Right cardiac atrium (tissue), 5 donors: Measurements from ENCODE around the gene CLEC2B. TPM values are rescaled to one million over a fixed set of nuclear protein-coding genes. Genes with fewer than 3 reads are reported as not detected.
"Not testable (repeated sequence)": the region's sequence is repeated elsewhere in the genome, so short reads cannot be mapped to it uniquely, and the experiment has no call there.

Experiments used
- ATAC-seq, 2 donors: fragments of 200-7000 bp; cut with Tn5 transposase; one replicate each; pipeline versions ENCODE4 v1.8.0 to v1.9.1; 2020; ENCODE audit warnings: moderate library complexity in 2 of 2, mild to moderate bottlenecking in 1 of 2
- DNase-seq, 3 donors: peaks; one replicate each; pipeline ENCODE4 v3.0.0-alpha.2; 2020
- H3K27ac ChIP-seq: one replicate; pipeline ENCODE4 v1.5.1; 2013; ENCODE audit warnings: mild to moderate bottlenecking, low read length, control low read depth, moderate library complexity
- H3K27me3 ChIP-seq: one replicate; pipeline ENCODE4 v1.6.1; 2013; ENCODE audit not compliant: control insufficient read depth, insufficient read depth
- H3K4me1 ChIP-seq: one replicate; pipeline ENCODE4 v1.6.1; 2013; ENCODE audit warnings: low read length; ENCODE audit not compliant: control insufficient read depth, insufficient read depth
- H3K4me3 ChIP-seq: one replicate; pipeline ENCODE4 v1.5.1; 2013; ENCODE audit warnings: low read length, control low read depth
- H3K9me3 ChIP-seq: one replicate; pipeline ENCODE4 v1.6.1; 2013; ENCODE audit warnings: low read length; ENCODE audit not compliant: control insufficient read depth
- WGBS: extraction: QIAGEN DNeasy Blood & Tissue Kit; methylation state at CpG from one replicate; pipeline ENCODE4 v1.1.7; 2013; 5-methylcytosine and 5-hydroxymethylcytosine counted together
- intact Hi-C, 4 donors: fragments of 100-400 bp; cut with DNase I; formaldehyde crosslinking; loops; one replicate each; pipeline versions ENCODE4 v1.11.0 to v1.14.0; 2022 to 2023
- polyA plus RNA-seq: library from polyadenylated mRNA; stranded (reverse); fragments of 200-250 nt; gene quantifications from one replicate; pipeline ENCODE4 v1.2.3, GENCODE V29; 2013
- total RNA-seq, 4 donors: library from RNA; stranded (reverse); fragmentation: NEBNext Ultra II Directional; extraction: Animal tissue kit (Norgen Biotek cat#: 25700); gene quantifications; one replicate each; pipeline ENCODE4 v1.2.1, GENCODE V29; 2021
- donor health status: healthy with polysubstance abuse.
- donor health status: DM: no; HTN: yes; CAD: no.
- donor health status: DM: no; HTN: no; CAD: no.
- donor health status: DM: no; HTN: yes; CAD: no; lungs with severe emphysema.
- donor health status: DM: yes; HTN: yes; CAD: no.

CLEC2B gene
- total and polyA plus RNA-seq, 5 donors = 3.7 to 7.2 (median 5.0) TPM

DNA sequence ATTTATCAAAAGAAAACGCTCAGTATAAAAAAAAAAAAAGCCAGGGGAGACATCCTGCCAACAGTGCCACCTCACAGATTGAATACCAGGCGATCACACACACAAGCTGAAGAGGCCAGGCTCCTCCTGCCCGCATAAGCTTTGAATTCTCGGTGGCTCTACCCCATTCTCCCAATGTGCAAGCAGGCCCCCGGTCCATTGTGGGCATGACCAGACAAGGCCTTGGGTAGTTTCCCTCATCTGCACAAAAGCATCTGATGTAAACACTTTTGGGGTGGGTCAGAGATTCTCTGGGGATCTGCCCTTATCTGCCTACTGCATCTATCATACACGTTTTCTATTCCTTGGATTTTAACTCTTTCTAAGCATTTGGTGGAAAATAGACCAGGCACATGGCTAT lies 28.4 kb upstream of the CLEC2B start:
- no peaks in the 10 kb centered on the region for H3K27me3 ChIP-seq

DNA sequence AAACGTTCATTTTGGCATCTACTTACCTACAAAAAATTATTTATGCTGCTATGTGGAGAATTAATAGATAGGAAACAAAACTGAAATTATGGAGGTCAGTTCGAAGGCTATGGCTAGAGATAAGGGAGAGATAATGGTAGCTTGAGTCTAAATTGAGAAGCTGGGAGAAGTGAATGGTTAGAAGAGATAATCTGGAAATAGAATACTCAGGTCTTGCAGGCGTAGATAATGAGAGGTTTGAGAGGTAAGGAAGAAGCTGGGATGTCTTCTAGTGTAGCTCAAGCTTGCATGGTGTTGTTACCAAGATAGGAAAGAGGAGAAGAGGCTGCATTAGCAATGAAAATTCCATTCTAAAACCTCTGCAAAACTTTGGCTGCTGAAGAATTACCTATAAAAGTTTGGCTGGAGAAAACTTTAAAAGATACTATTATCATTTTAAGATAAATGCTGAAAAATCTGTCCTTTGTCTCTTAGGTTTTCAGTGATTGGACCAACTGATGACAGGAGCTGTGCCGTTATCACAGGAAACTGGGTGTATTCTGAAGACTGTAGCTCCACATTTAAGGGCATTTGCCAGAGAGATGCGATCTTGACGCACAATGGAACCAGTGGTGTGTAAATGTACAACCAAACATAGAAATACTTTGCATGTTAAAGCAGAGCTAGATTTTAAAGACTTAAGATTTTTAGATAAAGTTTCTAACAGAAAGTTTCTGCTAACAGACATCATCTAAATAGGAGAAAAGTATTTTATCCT lies 26.2 kb upstream of the CLEC2B start:
- H3K9me3 ChIP-seq = no peaks in the 10 kb centered on the region
- H3K4me1 ChIP-seq = no peaks in the 10 kb centered on the region
- no peaks in the 10 kb centered on the region for H3K27me3 ChIP-seq
- WGBS = 49% methylated on average over 6 of the region's 6 CpGs
- ATAC-seq (no peak), DNase-seq (no peak)
- H3K27ac ChIP-seq = no peak overlapping the region
- intact Hi-C loops = no loop called here
- no peak overlapping the region for H3K4me3 ChIP-seq

More for the DNA sequence above, 28.4 kb upstream of the CLEC2B start:
- intact Hi-C loops = no loop called here
- no peaks in the 10 kb centered on the region for H3K4me1 ChIP-seq
- H3K9me3 ChIP-seq = no peaks in the 10 kb centered on the region
- WGBS = 75% methylated on average over 6 of the region's 6 CpGs
- DNase-seq = no peak
- no peak overlapping the region for H3K27ac ChIP-seq
- H3K4me3 ChIP-seq = no peak overlapping the region
- no peak for ATAC-seq

GRCh38 chr12:9888665-9889273 lies 19.6 kb upstream of the CLEC2B start:
- no peak for ATAC-seq
- Histone ChIP-seq H3K9me3 (no peaks in the 10 kb centered on the region), H3K27ac (no peak overlapping the region), H3K27me3 (no peaks in the 10 kb centered on the region), H3K4me3 (no peak overlapping the region), H3K4me1 (no peaks in the 10 kb centered on the region)
- no peak for DNase-seq
- 54% methylated on average over 4 of the region's 4 CpGs for WGBS
- intact Hi-C loops = no loop called here

DNA sequence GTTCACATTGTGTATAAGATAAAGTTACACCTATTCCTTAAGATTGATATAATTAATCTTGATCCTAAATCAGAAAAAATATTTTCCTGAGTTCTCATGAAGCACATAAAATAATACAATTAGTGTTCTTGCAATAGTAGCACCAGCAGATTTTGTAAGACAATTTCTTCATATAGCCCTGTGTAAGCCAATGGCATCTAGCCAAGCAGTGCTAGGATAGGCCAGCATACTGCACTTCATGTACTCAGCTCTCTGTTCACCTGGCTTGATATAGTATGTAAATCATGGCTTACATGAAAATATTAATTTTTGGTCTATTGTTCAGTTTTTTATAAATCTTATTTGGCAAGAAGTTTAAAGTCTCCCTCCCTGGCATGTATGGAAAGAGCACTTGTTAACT lies 14.0 kb upstream of the CLEC2B start:
- Histone ChIP-seq H3K27ac (no peak overlapping the region), H3K27me3 (no peaks in the 10 kb centered on the region), H3K4me3 (no peak overlapping the region), H3K9me3 (no peaks in the 10 kb centered on the region), H3K4me1 (no peaks in the 10 kb centered on the region)
- no peak for ATAC-seq
- DNase-seq = no peak
- intact Hi-C loops = no loop called here

- DNase-seq = no peak
- Histone ChIP-seq H3K4me3 (no peak overlapping the region), H3K27me3 (no peaks in the 10 kb centered on the region), H3K9me3 (no peaks in the 10 kb centered on the region), H3K27ac (no peak overlapping the region), H3K4me1 (no peaks in the 10 kb centered on the region)
- intact Hi-C loops = no loop called here
- no peak for ATAC-seq
- 94% methylated on average over 5 of the region's 5 CpGs for WGBS
Measured at GRCh38 chr12:9881988-9882387, 12.8 kb upstream of the CLEC2B start.

DNA sequence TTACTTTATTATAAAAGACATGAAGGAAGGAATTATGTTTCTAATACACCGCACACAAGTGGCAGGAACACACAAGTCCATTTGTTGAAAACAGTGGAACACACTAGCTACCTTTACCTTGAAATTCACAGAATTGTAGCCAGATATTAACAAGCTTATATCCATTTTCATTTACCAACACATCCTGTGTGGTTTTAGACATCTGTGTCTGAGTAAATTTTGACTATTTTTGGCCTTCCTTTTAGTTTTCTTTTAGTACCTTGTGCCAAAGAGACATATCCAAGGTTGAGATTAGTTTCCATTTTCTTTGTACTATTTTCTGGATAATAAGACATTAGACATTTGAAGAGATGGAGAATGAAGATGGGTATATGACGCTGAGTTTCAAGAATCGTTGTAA lies 12.1 kb upstream of the CLEC2B start, which contains the start of gene KLRF2:
Gene KLRF2 (plus strand): TSS at position 244 of the 400 bp plus-strand sequence. CDS start 107 bp downstream, at position 351.
- DNase-seq (no peak), ATAC-seq (no peak)
- no peak within 1 kb of the TSS for H3K4me3 ChIP-seq
- no peak within 1 kb of the TSS for H3K27ac ChIP-seq
- WGBS = 97% methylated on average over 3 of the region's 3 CpGs
- intact Hi-C loops = no loop called here
- no peaks in the 10 kb centered on the region for H3K27me3 ChIP-seq
- H3K9me3 ChIP-seq = no peaks in the 10 kb centered on the region
- H3K4me1 ChIP-seq = no peaks in the 10 kb centered on the region

DNA sequence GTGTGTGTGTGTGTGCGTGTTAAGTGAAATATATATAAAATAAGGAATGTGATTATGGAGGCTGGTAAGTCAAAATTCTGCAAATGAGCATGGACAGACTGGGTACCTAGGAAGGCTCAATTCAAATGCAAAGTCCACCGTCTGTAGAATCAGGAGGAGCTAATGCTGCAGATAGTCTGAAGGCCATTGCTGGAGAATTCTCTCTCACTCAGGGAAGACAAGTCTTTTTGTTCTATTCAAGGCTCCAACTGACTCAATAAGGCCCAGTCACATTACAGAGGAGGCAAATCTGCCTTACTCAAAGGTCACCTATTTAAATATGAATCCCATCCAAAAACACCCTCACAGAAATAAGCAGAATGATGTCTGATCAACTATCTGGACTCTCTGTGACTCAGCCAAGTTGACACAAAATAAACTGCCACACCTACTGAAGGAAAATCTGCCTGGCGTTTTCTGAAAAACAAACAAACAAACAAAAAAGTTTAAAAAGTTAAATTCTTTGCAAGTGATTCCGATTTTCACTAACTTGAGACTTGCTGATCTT lies 11.5 kb upstream of the CLEC2B start:
- no peak for ATAC-seq
- WGBS = 85% methylated on average over 4 of the region's 4 CpGs
- no peak for DNase-seq
- Histone ChIP-seq H3K4me1 (no peaks in the 10 kb centered on the region), H3K27me3 (no peaks in the 10 kb centered on the region), H3K4me3 (no peak overlapping the region), H3K27ac (no peak overlapping the region), H3K9me3 (no peaks in the 10 kb centered on the region)
- intact Hi-C loops = no loop called here

DNA sequence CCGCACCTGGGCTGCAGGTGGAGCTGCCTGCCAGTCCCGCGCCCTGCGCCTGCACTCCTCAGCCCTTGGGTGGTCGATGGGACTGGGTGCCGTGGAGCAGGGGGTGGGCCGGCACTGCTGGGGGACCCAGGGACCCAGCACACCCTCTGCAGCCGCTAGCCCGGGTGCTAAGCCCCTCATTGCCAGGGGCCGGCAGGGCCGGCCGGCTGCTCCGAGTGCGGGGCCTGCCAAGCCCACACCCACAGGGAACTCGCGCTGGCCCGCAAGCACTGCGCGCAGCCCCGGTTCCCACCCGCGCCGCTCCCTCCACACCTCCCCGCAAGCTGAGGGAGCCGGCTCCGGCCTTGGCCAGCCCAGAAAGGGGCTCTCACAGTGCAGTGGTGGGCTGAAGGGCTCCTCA lies 7.0 kb upstream of the CLEC2B start:
- WGBS = 95% methylated on average over 26 of the region's 26 CpGs
- H3K4me1 ChIP-seq = not testable (repeated sequence)

GRCh38 chr12:9872742-9873141 lies 3.6 kb upstream of the CLEC2B start:
- intact Hi-C loops = no loop called here
- WGBS = 61% methylated on average over 11 of the region's 11 CpGs
- DNase-seq (peak in 2 of 3 donors; percentile 46 to 66), ATAC-seq (peak; percentile 40 to 74)
- no peak overlapping the region for H3K27ac ChIP-seq
- no peaks in the 10 kb centered on the region for H3K27me3 ChIP-seq
- no peaks in the 10 kb centered on the region for H3K9me3 ChIP-seq
- no peak overlapping the region for H3K4me3 ChIP-seq
- H3K4me1 ChIP-seq = no peaks in the 10 kb centered on the region

More for the DNA sequence above, 7.0 kb upstream of the CLEC2B start:
- H3K27me3 ChIP-seq, intact Hi-C loops, H3K9me3 ChIP-seq, ATAC-seq, H3K4me3 ChIP-seq, H3K27ac ChIP-seq: not testable (repeated sequence)
- peak in 1 of 3 donors; percentile 39 for DNase-seq

DNA sequence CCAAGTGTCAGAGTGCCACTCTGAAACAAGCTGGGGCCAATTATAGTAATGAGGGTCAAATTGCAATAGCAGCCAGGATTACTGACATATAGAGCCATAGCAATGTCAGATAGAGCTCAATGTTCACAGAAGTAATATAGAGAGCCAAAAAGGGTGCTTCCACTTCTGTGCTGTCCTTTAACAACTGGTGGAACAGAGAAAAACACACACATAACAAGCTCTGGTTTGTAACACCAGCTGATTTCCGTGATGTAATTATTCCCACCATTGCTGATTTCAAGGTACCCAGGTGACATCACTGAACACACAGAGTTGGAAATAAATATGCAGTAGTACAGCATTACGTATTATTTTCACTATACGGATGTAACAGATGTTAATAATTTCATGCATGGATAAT lies 3.0 kb upstream of the CLEC2B start:
- DNase-seq = no peak
- Histone ChIP-seq H3K27me3 (no peaks in the 10 kb centered on the region), H3K9me3 (no peaks in the 10 kb centered on the region), H3K4me1 (no peaks in the 10 kb centered on the region), H3K27ac (no peak overlapping the region), H3K4me3 (no peak overlapping the region)
- ATAC-seq = no peak
- intact Hi-C loops = no loop called here
- 75% methylated on average over 3 of the region's 3 CpGs for WGBS

DNA sequence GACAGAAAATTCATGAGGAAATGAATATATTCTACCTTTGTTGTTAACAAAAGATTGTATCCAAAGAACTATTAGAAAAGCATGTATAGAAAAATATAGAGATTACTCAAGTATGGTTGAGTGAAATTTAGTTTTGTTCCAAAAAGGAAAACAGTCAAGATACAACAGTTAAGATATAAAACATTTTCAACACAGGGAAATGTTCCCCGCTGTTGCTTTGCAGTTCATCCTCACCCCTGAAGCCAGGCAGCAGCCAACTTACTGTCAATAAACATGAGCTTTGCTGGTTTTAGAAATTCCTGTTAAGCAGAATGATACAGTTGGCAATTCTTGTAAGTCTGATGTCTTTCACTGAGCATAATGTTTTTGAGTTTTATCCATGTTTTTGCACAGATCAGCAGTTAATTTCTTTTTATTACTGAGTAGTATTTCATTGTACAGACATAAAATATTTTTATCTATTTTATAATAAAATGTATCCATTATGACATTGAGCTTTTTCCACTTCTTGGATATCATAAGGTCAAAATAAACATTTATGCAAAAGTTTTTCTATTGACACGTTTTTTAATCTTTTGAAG lies 1.2 kb upstream of the CLEC2B start:
- no peaks in the 10 kb centered on the region for H3K27me3 ChIP-seq
- peak overlapping the region; percentile 75 for H3K27ac ChIP-seq
- intact Hi-C loops = no loop called here
- H3K4me1 ChIP-seq = no peaks in the 10 kb centered on the region
- peak overlapping the region; percentile 38 for H3K4me3 ChIP-seq
- H3K9me3 ChIP-seq = no peaks in the 10 kb centered on the region
- 53% methylated on average over 2 of the region's 2 CpGs for WGBS
- no peak for DNase-seq
- no peak for ATAC-seq
